ENCODE measurements around the gene PUM2.

Gene PUM2

DNA sequence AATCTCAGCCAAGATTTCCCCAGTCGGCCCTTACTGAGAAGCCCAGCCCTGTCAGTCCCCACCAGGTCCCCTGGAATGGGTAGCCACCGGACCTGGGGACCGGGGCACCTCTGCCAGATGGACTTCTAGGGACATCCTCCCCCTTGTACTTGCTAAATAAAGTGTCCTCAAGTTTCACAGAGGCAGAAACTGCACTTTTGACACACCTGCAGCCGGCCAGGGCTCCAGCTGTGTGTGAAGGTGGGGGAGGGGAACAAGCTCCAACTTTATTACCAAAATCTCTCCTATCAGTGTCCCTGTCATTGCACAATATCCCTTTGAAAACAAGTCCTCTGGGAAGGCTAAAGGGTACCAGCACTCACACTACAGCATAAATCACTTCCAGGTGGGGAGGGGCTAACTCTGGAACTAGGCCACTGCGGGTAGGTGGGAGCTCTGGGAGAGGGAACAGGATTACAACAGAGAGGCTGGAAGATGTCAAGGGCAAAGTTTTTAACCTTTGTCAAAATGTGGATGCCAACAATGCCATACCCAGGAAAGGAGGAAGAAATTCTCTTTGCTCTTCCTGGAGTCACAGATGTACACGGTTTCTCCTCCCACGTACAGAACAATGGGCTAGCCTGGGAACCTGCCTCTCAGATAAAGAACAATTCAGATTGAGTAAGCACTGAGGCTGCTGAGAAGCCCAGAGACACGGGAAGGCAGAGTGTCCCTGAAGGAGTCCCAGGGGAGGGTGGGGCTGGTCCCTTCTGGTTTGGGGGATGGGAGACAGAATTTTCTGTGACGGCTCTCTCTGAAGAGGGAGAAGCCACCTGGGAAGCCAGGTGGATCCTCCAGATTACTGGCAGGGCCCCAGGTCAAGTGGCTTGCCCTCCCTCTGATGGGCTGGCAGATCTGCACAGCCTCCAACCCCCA, 136.7 kb downstream of the PUM2 start:
- TF ChIP-seq, protein P1, sequence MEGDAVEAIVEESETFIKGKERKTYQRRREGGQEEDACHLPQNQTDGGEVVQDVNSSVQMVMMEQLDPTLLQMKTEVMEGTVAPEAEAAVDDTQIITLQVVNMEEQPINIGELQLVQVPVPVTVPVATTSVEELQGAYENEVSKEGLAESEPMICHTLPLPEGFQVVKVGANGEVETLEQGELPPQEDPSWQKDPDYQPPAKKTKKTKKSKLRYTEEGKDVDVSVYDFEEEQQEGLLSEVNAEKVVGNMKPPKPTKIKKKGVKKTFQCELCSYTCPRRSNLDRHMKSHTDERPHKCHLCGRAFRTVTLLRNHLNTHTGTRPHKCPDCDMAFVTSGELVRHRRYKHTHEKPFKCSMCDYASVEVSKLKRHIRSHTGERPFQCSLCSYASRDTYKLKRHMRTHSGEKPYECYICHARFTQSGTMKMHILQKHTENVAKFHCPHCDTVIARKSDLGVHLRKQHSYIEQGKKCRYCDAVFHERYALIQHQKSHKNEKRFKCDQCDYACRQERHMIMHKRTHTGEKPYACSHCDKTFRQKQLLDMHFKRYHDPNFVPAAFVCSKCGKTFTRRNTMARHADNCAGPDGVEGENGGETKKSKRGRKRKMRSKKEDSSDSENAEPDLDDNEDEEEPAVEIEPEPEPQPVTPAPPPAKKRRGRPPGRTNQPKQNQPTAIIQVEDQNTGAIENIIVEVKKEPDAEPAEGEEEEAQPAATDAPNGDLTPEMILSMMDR (IDR thresholded peaks at IDR 0.05; ENCODE audit: insufficient read depth, low read depth, low read length, missing control alignments): no peak
- no peak overlapping the region for H3K4me3 ChIP-seq (ENCODE audit: low read depth, low read length)
- DNase-seq (ENCODE audit: low read depth): peak; percentile 50

DNA sequence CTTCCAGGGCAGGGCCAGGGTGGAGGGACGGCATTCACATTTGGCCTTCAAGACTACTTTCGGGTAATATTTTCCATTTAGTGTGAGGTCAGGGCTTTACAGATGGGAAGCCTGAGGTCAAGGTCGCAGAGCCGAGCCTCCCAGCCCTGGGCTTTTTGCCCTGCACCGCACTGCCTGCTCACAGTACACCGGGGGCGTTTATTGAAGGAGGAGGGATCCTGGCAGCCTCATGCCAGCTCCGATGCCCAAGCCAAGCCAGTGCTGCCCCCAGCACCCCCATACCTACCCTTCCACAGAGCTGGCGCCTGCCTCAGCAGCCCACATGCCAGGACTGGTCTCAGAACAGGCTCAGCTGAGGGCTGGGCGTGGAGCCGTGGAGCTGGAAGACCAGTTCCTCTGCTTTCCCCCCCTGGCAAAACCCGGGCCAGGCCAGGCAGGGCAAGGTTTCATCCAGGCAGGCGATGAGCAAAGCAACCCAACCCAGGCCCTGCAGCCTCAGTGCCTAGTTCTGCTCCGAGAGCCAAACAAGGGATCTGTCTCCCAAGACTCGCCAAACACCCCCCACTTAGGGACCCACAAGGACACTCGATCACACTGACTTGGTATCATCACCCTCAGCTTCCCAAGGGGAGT, 137.7 kb downstream of the PUM2 start:
- no peak for DNase-seq (ENCODE audit: low read depth)
- H3K4me3 ChIP-seq (ENCODE audit: low read depth, low read length): no peak overlapping the region
- TF ChIP-seq, protein P1 (IDR thresholded peaks at IDR 0.05; ENCODE audit: insufficient read depth, low read depth, low read length, missing control alignments): no peak

DNA sequence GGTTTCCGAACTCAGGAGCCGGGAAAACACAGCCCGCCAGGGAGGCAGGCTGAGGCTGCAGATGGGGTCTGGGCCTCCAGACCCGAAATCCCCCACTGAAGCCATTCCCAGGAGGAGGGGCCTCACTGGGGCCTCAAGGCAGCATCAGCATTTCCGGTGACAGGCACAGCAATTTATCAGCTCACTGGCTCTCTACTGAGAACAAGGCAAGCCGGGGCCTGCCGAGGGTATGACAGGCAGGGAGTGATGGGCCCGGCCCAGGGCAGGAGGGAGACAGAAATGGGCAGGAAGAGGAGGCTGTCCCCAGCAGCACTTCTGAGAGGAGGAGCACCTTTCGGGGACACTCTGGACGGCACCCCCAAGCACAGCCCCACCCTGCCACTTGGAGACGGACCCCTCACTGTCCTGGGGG, 138.2 kb downstream of the PUM2 start:
- peak; percentile 28 for DNase-seq (ENCODE audit: low read depth)
- TF ChIP-seq, protein P1 (IDR thresholded peaks at IDR 0.05; ENCODE audit: insufficient read depth, low read depth, low read length, missing control alignments): no peak
- no peak overlapping the region for H3K4me3 ChIP-seq (ENCODE audit: low read depth, low read length)

DNA sequence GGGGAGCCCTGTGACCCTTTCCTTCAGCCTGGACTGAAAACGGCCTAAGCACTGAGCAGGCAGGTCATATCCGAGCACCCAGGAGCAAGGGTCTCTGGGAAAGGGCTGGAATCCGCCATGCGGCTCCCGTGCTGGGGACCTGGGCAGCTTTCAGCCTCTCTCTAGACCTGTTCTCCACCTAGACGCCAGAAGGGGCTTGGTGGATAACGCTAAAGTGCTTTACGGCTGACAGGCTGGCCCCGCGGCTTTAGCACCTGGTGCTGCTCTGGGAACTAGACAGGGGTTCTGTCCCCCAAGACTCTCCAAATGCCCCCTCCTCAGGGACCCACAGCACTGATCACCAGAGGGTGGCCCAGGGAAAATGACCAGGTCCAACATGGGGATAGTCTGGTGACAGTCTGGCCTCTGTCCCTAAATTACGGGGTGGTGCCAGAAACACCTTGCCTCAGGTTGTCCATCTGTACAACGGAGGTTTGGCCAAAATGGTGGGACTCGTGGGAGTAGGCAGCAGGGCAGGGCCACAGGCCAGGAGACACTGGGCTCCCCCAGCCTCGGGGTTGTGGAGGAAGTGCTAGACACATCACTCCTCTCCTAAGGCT, 138.7 kb downstream of the PUM2 start:
- TF ChIP-seq, protein P1 (IDR thresholded peaks at IDR 0.05; ENCODE audit: insufficient read depth, low read depth, low read length, missing control alignments): no peak
- DNase-seq (ENCODE audit: low read depth): no peak
- H3K4me3 ChIP-seq (ENCODE audit: low read depth, low read length): no peak overlapping the region

DNA sequence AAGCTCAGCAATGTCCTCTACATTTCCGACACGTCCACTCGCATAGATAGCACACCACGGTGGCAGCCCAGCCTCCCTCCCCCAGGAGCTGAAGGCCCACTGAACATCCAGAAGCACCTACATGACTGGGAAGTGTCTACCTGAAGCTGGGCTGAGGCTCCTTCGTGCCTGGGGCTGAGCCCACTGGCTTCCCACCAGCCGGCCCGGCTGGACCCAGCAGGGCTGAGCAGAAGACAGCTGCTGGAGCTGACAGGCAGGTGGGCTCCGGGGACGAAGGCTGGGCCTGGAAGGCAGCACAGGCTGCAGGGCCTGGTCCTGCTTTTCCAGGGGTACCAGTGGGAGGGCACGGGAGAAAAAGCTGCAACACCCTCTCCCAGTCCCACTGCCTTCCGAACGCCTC, 139.2 kb downstream of the PUM2 start:
- TF ChIP-seq, protein P1 (IDR thresholded peaks at IDR 0.05; ENCODE audit: insufficient read depth, low read depth, low read length, missing control alignments): no peak
- no peak for DNase-seq (ENCODE audit: low read depth)
- H3K4me3 ChIP-seq (ENCODE audit: low read depth, low read length): no peak overlapping the region

DNA sequence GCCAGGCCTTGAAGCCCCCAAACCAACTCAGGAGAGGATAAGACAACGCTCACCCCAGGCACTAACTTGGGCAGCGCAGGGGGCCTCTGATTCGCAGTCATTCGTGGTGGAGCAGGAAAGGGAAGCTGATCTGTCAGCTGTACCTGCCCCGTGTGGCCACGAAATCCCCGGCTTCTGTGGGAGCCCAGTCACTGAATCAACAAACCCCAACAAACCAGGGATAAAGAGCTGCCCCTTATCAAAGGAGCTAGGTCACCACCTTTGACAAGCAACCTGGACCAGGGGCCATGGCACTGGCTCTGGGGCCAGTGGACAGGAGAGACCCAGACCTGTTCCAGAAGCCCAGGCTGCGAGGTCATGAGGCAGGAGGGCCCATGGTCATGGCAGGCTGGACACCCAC, 140.2 kb downstream of the PUM2 start:
- no peak for DNase-seq (ENCODE audit: low read depth)
- TF ChIP-seq, protein P1 (IDR thresholded peaks at IDR 0.05; ENCODE audit: insufficient read depth, low read depth, low read length, missing control alignments): no peak
- no peak overlapping the region for H3K4me3 ChIP-seq (ENCODE audit: low read depth, low read length)
